HG03442 (cell line): Measurements from ENCODE around the gene SURF6.
"Not testable (repeated sequence)": the region's sequence is repeated elsewhere in the genome, so short reads cannot be mapped to it uniquely, and the experiment has no call there.

Source experiments
- ATAC-seq: cut with Tn5 transposase; IDR thresholded peaks from one replicate; pipeline ENCODE4 v1.9.1; 2021; ENCODE audit warnings: mild to moderate bottlenecking, moderate library complexity; ENCODE audit not compliant: unreplicated experiment

SURF6 gene

GRCh38 chr9:133329306-133330156, 6.5 kb downstream of the SURF6 start:
- ATAC-seq: not testable (repeated sequence)

DNA sequence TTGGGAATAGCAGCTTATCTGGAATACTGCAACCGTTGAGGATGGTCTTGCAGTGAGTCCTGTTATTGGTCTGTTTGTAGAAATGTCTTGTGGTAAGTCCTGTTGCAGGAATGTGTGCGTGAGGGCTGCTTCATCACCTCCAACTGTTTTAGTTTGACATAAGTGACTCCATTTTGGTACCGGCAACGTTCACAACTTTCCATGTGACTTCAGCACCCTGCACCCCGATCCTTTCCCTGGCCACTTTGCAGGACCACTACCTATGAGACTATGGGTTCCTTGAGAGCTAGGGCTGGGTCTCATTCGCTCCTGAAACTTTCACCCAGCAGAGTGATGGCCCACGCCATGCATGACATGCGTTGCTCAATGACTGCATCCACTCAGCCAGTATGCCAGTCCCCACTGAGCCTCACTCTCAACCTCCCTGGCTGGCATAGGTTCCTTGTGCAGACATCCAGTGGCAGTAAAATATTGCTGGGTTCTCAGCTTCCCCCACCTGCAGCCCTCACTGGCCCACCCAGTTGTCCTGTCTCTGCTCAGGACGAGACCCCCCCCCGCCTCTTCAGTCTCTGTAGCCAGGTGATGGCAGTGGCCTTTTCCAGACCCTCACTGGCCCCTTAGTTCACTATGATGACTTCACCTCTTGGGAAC, 8.0 kb downstream of the SURF6 start:
- no peak for ATAC-seq

GRCh38 chr9:133327021-133327420, 9.0 kb downstream of the SURF6 start:
- not testable (repeated sequence) for ATAC-seq

GRCh38 chr9:133323991-133324703, 11.8 kb downstream of the SURF6 start:
- ATAC-seq: no peak

DNA sequence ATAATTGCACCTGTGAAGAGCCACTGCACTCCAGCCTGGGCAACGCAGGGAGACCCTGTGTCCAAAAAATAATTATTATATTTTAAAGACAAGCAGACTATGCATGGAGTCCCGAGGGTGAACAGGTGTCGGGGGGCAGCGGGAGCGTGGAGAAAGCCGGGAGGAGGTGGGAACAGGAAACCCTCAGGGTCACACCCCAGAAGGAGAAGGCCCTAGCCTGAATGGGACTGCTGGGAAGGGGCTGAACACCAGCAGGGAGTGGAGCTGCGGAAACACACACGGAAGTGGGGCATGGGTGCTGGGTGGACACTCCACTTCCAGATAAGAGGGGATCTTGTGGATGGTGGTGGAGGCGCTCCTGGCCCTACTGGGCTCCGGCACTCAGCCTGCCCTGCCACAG, 12.8 kb downstream of the SURF6 start:
- ATAC-seq: no peak

GRCh38 chr9:133322701-133323100, 13.3 kb downstream of the SURF6 start:
- no peak for ATAC-seq

DNA sequence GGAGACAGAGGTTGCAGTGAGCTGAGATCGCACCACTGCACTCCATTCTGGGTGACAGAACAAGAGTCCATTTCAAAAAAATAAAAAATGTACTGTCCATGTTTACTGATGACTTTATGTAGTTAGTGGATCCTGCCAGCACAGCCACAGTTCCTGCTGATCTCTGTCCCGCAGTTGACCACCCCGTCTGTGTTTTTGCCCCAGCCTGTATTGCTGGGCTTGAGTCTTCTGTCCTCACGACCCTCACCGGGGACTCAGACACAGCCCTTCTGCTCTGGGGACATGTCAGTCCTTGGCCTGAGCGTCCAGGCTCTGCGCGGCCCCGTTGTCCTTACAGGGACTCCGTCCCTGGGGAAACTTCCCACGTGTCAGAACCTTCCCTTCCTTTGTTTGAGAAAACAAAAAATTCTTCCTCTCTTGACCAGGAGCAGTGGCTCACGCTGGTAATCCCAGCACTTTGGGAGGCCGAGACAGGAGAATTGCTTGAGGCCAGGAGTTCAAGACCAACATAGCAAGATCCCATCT, 14.5 kb downstream of the SURF6 start:
- ATAC-seq: no peak

DNA sequence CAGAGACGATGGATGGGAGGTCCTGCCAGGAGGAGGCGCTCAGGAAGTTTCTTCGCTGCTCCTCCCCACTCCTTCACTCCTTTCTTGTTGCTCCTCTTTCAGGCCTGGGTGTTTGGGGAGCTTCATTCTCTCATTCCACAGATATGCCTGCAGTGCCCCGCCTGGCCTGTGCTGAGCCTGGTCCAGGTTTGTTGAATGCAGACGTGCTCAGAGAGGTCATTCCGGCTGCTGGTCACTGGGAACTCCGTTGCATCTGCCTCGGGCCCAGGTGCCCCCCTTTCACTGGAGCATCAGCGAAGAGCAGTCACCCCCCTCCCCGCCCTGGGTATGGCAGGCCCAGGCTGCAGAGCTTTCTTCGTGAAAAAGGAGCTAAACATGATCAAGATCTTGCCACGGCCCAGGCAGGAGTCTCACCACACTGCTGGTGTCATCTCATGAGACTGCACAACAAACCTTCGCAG, 15.5 kb downstream of the SURF6 start:
- no peak for ATAC-seq

- not testable (repeated sequence) for ATAC-seq
Observed at GRCh38 chr9:133317551-133317950, 18.4 kb downstream of the SURF6 start.

- no peak for ATAC-seq
Observed at GRCh38 chr9:133315997-133316396, 20.0 kb downstream of the SURF6 start.

DNA sequence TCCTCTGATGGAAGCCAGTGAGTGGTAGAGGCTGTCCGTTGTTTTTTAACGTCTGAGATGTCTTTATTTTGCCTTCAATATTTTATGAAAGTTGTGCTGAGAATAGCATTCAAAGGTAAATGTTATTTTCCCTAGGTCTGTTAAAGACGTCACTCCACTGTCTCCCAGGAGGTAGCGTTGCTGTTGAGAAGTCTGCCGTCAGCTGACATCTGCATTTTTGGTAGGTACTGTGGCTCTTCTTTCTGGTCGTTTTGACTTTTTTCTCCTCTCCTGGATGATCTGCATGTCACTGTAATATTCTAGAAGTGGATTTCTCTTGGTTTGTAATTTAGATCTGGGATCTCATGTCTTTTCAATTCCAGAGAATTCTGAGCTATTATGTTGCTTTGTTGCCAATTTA, 26.4 kb downstream of the SURF6 start:
- no peak for ATAC-seq

- no peak for ATAC-seq
Observed at GRCh38 chr9:133307301-133307700, 28.7 kb downstream of the SURF6 start.

DNA sequence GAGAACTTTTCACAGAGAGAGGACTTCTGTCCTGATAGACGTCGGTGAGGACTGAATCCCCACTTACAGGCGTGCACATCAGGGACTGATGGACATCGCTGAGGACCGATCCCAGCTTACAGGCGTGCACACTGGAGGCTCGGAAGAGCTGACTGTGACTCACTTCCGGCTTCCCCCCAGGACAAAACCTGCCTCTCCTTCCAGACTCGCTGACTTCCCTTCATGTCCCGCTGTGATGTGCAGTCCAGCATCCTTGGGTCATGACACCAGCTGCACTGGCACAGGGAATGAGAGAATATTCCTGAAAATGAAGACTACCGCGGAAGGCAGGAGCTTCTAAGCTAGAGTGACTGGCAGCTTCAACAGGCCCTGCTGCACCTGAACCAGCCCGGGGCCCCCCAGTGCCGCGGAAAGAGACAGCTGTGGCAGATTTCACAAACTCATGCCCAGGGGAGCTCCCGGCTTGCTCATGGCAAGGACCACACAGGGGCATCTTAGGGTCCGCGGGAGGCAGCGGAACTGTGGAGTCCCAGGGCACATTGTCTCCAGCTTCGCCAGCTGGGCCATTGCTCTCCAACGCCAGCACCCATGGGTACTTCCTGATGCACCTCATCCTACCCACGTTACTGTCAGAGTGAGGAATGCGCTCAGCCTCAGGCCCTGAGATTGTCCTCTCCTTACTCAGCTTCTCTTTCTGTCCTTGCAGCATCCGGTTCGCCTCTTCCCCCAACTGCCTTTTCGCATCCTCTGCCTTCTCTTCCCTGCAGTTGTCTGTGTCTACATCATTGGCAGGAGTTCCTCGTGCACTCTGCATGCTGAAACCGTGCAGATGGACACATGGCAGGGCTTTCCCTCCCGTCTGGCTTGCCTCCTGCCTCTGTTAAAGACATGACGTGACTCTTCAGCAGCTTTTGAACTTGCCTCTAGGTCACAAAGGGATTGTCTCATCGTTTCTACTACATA, 29.5 kb downstream of the SURF6 start:
- ATAC-seq: no peak

DNA sequence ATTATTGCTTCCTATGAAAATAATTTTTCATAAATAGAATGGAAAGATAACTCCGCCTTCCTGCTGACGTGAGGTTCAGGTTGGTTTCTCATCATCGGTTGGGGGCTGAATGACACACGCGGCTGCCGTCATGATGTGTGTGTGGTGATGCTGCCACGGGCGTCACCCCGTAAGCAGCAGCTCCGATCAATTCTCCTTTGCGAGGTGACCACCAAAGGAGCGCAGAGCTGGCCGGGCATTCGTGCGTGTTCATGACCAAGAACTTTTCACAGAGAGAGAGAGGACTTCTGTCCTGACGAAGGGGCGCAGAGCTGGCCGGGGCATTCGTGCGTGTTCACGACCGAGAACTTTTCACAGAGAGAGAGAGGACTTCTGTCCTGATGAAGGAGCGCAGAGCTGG, 30.3 kb downstream of the SURF6 start:
- ATAC-seq: no peak

DNA sequence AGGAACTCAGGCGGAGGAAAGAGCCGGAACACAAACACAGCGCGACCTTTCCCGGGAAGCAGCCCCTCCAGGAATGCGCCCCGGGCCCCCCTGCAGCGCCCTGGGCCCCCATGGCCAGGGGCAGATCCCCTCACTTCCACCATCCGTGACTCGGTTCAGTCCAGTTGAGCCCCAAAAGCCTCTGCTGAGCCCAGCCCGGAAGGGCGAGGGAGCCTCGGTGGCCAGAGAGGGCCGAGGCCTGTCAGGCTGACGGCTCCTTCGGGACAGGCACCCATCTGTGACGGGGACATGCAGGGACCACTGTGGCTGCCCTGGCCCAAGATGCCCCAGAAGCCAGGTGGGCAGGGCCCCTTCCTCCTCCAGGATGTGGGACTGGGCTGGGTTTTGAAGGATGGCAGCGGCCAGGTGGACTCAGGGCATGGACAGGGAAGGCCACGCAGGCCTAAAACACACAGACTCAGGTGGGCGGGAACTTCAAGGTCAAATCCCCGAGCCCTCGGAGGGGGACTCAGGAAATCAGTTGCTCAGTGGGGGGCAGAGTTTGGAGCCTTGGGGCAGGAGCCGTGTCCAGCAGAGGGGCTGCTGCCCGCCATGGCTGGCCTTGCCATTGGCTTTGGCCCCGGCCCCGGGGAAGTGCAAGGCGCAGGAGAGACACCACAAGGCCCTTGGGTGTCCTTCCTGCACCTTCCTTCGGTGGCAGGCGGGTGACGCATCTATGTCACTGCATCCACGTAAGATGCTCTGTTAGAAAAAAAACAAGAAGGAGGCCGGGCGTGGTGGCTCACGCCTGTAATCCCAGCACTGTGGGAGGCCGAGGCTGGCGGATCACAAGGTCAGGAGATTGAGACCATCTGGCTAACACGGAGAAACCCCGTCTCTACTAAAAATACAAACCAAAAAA, 31.3 kb downstream of the SURF6 start:
- ATAC-seq: no peak

GRCh38 chr9:133304158-133304470, 31.9 kb downstream of the SURF6 start:
- no peak for ATAC-seq

GRCh38 chr9:133303266-133304157, 32.5 kb downstream of the SURF6 start:
- no peak for ATAC-seq
